ENCODE measurements around the gene SLC35F1.

SLC35F1 gene

DNA sequence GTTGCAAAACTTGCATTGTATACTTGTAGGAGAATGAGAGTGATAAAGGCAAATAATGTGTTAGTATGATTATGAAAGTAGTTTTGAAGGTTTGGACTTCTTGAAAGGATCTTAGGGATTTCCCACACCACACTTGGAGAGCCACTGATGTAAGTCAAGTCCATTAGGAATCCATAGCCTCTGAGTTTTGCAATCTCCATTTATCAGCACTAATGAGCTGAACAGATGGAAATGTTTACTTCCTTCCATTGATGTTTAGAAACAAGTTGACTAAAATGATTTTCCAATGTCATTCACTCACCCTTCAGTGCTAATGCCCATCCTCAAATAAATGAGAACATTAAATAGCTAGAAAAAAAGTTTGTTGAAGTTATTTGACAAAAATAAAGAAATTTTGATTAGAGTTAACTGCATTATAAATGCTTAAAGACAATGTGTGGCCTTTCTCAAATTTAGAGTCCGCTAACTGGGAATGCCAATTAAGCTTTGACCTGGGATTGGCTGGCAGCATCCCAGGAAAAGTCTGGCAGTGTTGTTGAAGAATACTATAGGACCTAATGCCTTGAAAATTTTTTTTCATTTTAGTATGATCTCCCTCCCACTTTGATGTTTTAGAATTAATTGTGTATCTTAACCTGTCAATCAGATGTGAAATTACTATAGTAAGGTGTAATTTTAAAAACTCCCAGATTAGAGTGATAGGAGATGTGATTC is 68.0 kb downstream of the SLC35F1 start:
- H2AFZ ChIP-seq = no peak overlapping the region
- no peak overlapping the region for H3K4me2 ChIP-seq (ENCODE audit: low read length)
- no peaks in the 10 kb centered on the region for H3K27me3 ChIP-seq (ENCODE audit: control insufficient read depth, insufficient read depth, low read length)
- no peaks in the 10 kb centered on the region for H3K79me2 ChIP-seq
- TF ChIP-seq, protein P1, sequence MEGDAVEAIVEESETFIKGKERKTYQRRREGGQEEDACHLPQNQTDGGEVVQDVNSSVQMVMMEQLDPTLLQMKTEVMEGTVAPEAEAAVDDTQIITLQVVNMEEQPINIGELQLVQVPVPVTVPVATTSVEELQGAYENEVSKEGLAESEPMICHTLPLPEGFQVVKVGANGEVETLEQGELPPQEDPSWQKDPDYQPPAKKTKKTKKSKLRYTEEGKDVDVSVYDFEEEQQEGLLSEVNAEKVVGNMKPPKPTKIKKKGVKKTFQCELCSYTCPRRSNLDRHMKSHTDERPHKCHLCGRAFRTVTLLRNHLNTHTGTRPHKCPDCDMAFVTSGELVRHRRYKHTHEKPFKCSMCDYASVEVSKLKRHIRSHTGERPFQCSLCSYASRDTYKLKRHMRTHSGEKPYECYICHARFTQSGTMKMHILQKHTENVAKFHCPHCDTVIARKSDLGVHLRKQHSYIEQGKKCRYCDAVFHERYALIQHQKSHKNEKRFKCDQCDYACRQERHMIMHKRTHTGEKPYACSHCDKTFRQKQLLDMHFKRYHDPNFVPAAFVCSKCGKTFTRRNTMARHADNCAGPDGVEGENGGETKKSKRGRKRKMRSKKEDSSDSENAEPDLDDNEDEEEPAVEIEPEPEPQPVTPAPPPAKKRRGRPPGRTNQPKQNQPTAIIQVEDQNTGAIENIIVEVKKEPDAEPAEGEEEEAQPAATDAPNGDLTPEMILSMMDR (IDR thresholded peaks at IDR 0.05) = no peak
- H3K27ac ChIP-seq = no peak overlapping the region
- H3K36me3 ChIP-seq (ENCODE audit: control insufficient read depth, insufficient read depth, low read length) = no peaks in the 10 kb centered on the region
- no peaks in the 10 kb centered on the region for H3K9me3 ChIP-seq (ENCODE audit: control insufficient read depth, low read length)
- no peak overlapping the region for H3K4me3 ChIP-seq (ENCODE audit: low read depth, low read length)
- H3K4me1 ChIP-seq = no peaks in the 10 kb centered on the region
- no peak overlapping the region for H3K9ac ChIP-seq

GRCh38 chr6:117976030-117976651 is 69.1 kb downstream of the SLC35F1 start:
- TF ChIP-seq, protein P1 (IDR thresholded peaks at IDR 0.05) = peak; percentile 64
- Histone ChIP-seq H3K36me3 (ENCODE audit: control insufficient read depth, insufficient read depth, low read length) (no peaks in the 10 kb centered on the region), H3K9me3 (ENCODE audit: control insufficient read depth, low read length) (no peaks in the 10 kb centered on the region), H3K4me1 (no peaks in the 10 kb centered on the region), H3K27me3 (ENCODE audit: control insufficient read depth, insufficient read depth, low read length) (no peaks in the 10 kb centered on the region), H3K27ac (no peak overlapping the region), H3K4me2 (ENCODE audit: low read length) (no peak overlapping the region), H3K9ac (no peak overlapping the region), H2AFZ (no peak overlapping the region), H3K79me2 (no peaks in the 10 kb centered on the region), H3K4me3 (ENCODE audit: low read depth, low read length) (no peak overlapping the region)

DNA sequence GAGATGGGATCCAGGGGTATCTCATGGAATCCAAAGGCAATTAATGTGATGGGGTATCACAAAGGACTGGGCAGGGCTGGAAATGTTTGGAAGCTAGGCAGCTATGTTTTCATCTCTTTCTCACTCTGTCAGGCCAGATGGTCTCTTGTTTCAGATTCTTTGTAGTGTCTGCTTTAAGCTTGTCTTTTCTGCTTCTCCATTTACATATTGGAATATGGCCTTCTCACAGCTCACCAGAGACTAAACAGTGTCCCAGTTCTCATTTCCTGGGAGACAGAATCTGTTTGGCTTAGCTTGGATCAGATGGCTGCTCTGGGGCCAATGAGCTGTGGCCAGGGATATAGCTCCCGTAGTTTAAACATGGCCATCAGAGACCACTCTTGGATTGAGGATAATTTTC is 78.9 kb downstream of the SLC35F1 start:
- TF ChIP-seq, protein P1 (IDR thresholded peaks at IDR 0.05) = no peak
- Histone ChIP-seq H3K4me2 (ENCODE audit: low read length) (no peak overlapping the region), H3K36me3 (ENCODE audit: control insufficient read depth, insufficient read depth, low read length) (no peaks in the 10 kb centered on the region), H3K9ac (no peak overlapping the region), H3K9me3 (ENCODE audit: control insufficient read depth, low read length) (no peaks in the 10 kb centered on the region), H2AFZ (no peak overlapping the region), H3K4me1 (no peaks in the 10 kb centered on the region), H3K27me3 (ENCODE audit: control insufficient read depth, insufficient read depth, low read length) (no peaks in the 10 kb centered on the region), H3K79me2 (no peaks in the 10 kb centered on the region), H3K4me3 (ENCODE audit: low read depth, low read length) (no peak overlapping the region), H3K27ac (no peak overlapping the region)

- H3K4me2 ChIP-seq (ENCODE audit: low read length) = no peak overlapping the region
- no peak overlapping the region for H3K9ac ChIP-seq
- no peaks in the 10 kb centered on the region for H3K9me3 ChIP-seq (ENCODE audit: control insufficient read depth, low read length)
- no peak overlapping the region for H3K4me3 ChIP-seq (ENCODE audit: low read depth, low read length)
- no peak overlapping the region for H2AFZ ChIP-seq
- H3K36me3 ChIP-seq (ENCODE audit: control insufficient read depth, insufficient read depth, low read length) = no peaks in the 10 kb centered on the region
- H3K79me2 ChIP-seq = no peaks in the 10 kb centered on the region
- H3K27me3 ChIP-seq (ENCODE audit: control insufficient read depth, insufficient read depth, low read length) = no peaks in the 10 kb centered on the region
- H3K4me1 ChIP-seq = no peaks in the 10 kb centered on the region
- TF ChIP-seq, protein P1 (IDR thresholded peaks at IDR 0.05) = no peak
- no peak overlapping the region for H3K27ac ChIP-seq
These were observed 79.3 kb downstream of the SLC35F1 start for GRCh38 chr6:117986396-117986795.

DNA sequence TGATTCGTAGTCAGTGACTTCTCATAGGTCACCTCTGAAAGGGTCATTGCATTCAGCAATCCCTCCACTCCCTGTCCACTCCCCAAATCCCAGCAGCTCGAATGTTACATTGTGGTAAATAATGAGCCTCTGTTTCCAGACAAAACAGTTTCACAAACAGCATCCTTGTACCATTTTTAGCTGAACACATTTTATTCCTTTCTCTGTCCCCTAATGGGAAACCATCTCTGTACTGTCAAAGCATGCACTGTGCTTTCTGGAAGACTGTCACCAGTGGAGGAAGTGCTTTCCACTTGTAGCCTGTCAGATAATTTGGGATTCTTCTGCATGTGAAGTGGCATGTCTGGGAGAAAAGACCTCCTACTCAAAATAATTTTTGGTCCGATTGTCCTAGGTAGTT is 82.0 kb downstream of the SLC35F1 start:
- H3K27me3 ChIP-seq (ENCODE audit: control insufficient read depth, insufficient read depth, low read length) = no peaks in the 10 kb centered on the region
- H3K4me1 ChIP-seq = no peaks in the 10 kb centered on the region
- no peak overlapping the region for H3K4me2 ChIP-seq (ENCODE audit: low read length)
- H3K79me2 ChIP-seq = no peaks in the 10 kb centered on the region
- H3K9me3 ChIP-seq (ENCODE audit: control insufficient read depth, low read length) = no peaks in the 10 kb centered on the region
- TF ChIP-seq, protein P1 (IDR thresholded peaks at IDR 0.05) = no peak
- H2AFZ ChIP-seq = no peak overlapping the region
- H3K36me3 ChIP-seq (ENCODE audit: control insufficient read depth, insufficient read depth, low read length) = no peaks in the 10 kb centered on the region
- H3K27ac ChIP-seq = no peak overlapping the region
- H3K9ac ChIP-seq = no peak overlapping the region
- H3K4me3 ChIP-seq (ENCODE audit: low read depth, low read length) = no peak overlapping the region
